ENCODE measurements around the gene GRID1. TPM values are rescaled to one million over a fixed set of nuclear protein-coding genes. Genes with fewer than 3 reads are reported as not detected.

GRID1 gene
- polyA plus RNA-seq, 1 experiment, result 0.49 TPM

DNA sequence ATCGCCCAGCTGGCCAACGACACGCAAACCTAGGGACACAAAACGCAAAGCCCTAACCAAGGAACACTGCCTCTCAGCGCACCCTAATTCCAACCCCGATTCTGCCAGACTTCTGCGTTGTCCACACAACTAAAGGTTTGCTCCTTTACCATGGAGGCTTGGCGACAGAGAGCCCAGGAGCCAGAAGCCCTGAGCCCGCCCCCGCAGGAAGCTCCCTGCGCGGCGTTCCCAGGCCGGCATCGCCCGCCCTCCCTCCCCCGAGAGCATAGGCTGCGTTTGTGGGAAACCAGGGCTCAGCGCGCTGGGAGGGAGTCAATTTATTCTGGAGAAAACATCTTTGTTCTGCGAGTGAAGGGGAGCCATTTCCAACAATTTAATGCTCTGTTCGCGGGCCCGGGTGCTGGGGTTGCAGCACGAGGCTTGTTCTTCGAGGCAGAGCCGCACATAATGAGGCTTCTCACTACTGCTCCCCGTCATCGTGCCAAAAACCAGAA, 103.9 kb downstream of the GRID1 start:
- CTCF ChIA-PET, result interaction anchor here (0.6 kb wide), 1 partner anchor 599 kb away, joined by 3 read pairs; no protein-coding TSS in a partner anchor
- H3K4me3 ChIP-seq (ENCODE audit: low read depth, low read length), result no peak overlapping the region
- no peaks in the 10 kb centered on the region for H3K27me3 ChIP-seq (ENCODE audit: control insufficient read depth, insufficient read depth, low read length)
- DNase-seq (ENCODE audit: low read depth), result no peak
- H3K36me3 ChIP-seq (ENCODE audit: control insufficient read depth, insufficient read depth, low read length), result no peaks in the 10 kb centered on the region
- TF ChIP-seq, protein P1, sequence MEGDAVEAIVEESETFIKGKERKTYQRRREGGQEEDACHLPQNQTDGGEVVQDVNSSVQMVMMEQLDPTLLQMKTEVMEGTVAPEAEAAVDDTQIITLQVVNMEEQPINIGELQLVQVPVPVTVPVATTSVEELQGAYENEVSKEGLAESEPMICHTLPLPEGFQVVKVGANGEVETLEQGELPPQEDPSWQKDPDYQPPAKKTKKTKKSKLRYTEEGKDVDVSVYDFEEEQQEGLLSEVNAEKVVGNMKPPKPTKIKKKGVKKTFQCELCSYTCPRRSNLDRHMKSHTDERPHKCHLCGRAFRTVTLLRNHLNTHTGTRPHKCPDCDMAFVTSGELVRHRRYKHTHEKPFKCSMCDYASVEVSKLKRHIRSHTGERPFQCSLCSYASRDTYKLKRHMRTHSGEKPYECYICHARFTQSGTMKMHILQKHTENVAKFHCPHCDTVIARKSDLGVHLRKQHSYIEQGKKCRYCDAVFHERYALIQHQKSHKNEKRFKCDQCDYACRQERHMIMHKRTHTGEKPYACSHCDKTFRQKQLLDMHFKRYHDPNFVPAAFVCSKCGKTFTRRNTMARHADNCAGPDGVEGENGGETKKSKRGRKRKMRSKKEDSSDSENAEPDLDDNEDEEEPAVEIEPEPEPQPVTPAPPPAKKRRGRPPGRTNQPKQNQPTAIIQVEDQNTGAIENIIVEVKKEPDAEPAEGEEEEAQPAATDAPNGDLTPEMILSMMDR (IDR thresholded peaks at IDR 0.05; ENCODE audit: insufficient read depth, low read depth, low read length), result no peak
- POLR2A ChIA-PET, result no interaction called here

GRCh38 chr10:86261941-86262687, 104.5 kb downstream of the GRID1 start:
- Histone ChIP-seq H3K36me3 (ENCODE audit: control insufficient read depth, insufficient read depth, low read length) (no peaks in the 10 kb centered on the region), H3K27me3 (ENCODE audit: control insufficient read depth, insufficient read depth, low read length) (no peaks in the 10 kb centered on the region), H3K4me3 (ENCODE audit: low read depth, low read length) (no peak overlapping the region)
- no peak for DNase-seq (ENCODE audit: low read depth)
- TF ChIP-seq, protein P1 (IDR thresholded peaks at IDR 0.05; ENCODE audit: insufficient read depth, low read depth, low read length), result no peak
- ChIA-PET POLR2A (no interaction called here), CTCF (interaction anchor here (0.6 kb wide), 1 partner anchor 598 kb away, joined by 3 read pairs; no protein-coding TSS in a partner anchor)

GRCh38 chr10:86261470-86261869, 105.1 kb downstream of the GRID1 start:
- CTCF ChIA-PET, result no interaction called here
- no peak for DNase-seq (ENCODE audit: low read depth)
- TF ChIP-seq, protein P1 (IDR thresholded peaks at IDR 0.05; ENCODE audit: insufficient read depth, low read depth, low read length), result no peak
- POLR2A ChIA-PET, result no interaction called here
- H3K36me3 ChIP-seq (ENCODE audit: control insufficient read depth, insufficient read depth, low read length), result no peaks in the 10 kb centered on the region
- H3K4me3 ChIP-seq (ENCODE audit: low read depth, low read length), result no peak overlapping the region
- no peaks in the 10 kb centered on the region for H3K27me3 ChIP-seq (ENCODE audit: control insufficient read depth, insufficient read depth, low read length)

DNA sequence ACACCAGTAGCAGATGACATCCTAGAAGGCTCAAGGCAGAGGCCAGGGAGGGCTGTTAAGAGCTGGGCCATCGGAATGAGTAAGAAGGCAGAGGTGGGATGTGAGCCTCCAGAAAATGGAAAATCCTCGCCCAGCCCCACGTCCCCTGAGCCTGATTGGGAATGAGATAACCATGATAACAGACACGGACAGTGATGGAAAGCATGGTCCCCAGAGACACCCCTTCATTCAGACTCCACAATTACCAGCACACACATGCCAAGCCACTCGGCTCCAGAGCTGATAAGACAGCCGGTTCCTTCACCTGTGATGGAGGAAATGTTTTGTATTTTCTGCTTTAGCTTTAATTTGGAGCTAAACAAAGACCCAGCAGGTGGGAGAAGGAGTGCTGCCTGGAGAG, 106.0 kb downstream of the GRID1 start:
- DNase-seq (ENCODE audit: low read depth), result no peak
- ChIA-PET CTCF (no interaction called here), POLR2A (no interaction called here)
- H3K4me3 ChIP-seq (ENCODE audit: low read depth, low read length), result no peak overlapping the region
- H3K36me3 ChIP-seq (ENCODE audit: control insufficient read depth, insufficient read depth, low read length), result no peaks in the 10 kb centered on the region
- TF ChIP-seq, protein P1 (IDR thresholded peaks at IDR 0.05; ENCODE audit: insufficient read depth, low read depth, low read length), result no peak
- no peaks in the 10 kb centered on the region for H3K27me3 ChIP-seq (ENCODE audit: control insufficient read depth, insufficient read depth, low read length)

GRCh38 chr10:86259901-86260562, 106.6 kb downstream of the GRID1 start:
- Histone ChIP-seq H3K27me3 (ENCODE audit: control insufficient read depth, insufficient read depth, low read length) (no peaks in the 10 kb centered on the region), H3K36me3 (ENCODE audit: control insufficient read depth, insufficient read depth, low read length) (no peaks in the 10 kb centered on the region), H3K4me3 (ENCODE audit: low read depth, low read length) (no peak overlapping the region)
- no peak for DNase-seq (ENCODE audit: low read depth)
- CTCF ChIA-PET, result no interaction called here
- POLR2A ChIA-PET, result no interaction called here
- TF ChIP-seq, protein P1 (IDR thresholded peaks at IDR 0.05; ENCODE audit: insufficient read depth, low read depth, low read length), result no peak
